HG02981 (cell line): ENCODE measurements around the gene TRIM40.

Experiments
- ATAC-seq: cut with Tn5 transposase; IDR thresholded peaks from one replicate; pipeline ENCODE4 v1.9.1; 2021; ENCODE audit warnings: mild to moderate bottlenecking, moderate library complexity; ENCODE audit not compliant: unreplicated experiment

The TRIM40 gene, protein sequence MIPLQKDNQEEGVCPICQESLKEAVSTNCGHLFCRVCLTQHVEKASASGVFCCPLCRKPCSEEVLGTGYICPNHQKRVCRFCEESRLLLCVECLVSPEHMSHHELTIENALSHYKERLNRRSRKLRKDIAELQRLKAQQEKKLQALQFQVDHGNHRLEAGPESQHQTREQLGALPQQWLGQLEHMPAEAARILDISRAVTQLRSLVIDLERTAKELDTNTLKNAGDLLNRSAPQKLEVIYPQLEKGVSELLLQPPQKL

DNA sequence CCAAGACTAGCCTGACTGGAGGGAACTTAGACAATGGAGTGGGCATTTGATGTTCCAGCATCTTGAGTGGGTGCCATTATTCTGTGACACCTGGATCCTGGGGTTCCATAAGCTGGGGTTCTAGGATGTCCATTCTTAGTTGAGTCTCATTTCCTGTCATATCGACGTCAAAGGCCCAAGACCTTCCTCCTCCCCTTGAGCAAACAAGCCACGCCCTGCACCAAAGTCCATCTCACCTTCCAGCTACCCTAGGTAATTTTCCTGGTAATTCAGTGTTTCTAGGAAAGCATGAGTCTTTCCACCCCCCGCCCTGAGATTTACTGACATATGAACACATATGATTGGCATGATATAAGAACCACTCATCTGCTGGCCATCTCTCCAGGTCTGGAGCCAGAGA, at the start of gene TRIM40:
Gene TRIM40, plus strand, starts transcription at position 384 of the 400 bp plus-strand sequence. CDS start 897 bp downstream, outside the sequence.
- no peak for ATAC-seq

DNA sequence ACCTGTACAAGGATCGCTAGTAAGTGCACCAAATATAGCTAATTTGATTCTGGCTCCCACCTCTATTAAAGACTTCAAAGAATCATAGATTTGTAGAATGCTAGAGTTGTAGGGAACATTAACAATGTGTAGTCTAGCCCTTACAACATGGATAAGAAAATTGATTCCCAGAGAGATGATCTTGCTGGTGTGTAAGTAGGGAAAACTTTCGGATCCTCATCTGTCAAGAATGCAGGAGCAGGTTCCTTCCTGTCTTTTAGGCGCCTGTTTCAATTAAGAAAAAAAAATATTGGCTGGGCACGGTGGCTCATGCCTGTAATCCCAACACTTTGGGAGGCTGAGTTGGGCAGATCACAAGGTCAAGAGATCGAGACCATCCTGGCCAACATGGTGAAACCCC, 48.1 kb upstream of the TRIM40 start:
- ATAC-seq = no peak

DNA sequence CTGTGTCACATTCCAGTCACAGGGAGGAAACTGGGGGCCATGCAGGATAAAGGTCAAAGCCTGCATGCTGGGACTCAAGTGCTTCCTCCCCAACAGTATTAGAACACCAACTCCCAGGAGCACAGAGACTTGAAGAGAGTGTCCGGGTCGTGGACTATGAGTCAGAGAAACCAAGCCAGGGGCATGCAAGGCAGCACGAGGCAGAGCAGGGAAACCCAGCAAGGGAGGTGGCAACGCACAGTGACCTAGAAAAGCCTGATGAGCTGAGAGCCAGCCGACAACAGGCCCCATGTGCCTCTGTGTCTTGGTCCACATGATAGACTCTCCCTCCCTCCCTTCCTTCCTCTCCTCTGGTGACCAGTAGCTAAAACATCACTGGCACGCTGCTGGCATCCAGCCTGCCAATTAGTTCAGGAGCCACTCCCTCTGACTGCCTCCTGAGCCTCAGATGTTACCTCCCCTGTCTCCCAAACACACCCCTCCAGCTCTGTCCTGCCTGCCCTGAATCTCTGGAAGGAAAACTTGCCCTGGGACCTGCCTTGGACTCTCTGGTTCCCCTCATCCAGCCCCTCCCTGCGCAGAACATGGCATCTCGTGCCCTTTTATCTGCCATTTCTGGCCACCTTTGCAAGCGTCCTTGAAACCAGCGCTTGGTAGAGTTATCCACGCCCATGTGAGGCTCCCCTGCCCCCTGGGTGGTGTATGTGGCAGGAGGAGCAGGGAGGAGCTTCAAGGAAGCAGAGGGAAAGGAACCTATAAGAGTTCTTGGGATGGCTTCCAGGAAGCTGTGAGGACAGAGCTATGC, 44.2 kb upstream of the TRIM40 start:
- no peak for ATAC-seq

DNA sequence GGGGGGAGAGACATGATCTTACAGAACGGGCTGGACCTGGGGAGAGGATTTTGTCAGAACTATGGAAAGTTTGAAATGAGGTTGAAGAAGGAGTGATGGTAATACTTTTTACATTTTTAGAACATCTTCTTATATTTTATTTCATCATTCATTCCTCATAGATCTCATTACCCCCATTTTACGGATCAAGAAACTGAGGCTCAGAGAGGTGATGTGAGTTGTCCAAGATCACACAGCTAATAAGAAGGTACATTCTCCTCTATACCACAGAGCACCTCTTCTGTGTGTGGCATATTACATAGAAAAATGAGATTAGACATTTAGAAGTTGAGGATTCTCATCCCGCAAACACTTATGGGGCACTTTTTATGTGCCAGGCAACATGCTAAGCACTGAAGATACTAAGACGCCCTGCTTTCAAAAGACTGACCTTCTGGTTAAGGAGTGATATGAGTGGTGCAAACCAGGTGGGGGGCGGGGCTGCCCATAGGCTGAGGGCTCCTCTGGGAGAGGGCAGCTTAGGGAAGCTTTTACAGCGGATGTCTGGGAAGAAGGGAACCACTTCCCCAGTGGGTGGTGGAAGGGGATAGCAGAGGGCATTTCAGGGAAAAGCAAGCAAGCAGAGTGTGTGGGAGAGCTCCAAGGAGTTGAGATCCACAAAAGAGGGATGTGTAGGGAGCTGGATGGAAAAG, 42.9 kb upstream of the TRIM40 start:
- ATAC-seq = no peak

DNA sequence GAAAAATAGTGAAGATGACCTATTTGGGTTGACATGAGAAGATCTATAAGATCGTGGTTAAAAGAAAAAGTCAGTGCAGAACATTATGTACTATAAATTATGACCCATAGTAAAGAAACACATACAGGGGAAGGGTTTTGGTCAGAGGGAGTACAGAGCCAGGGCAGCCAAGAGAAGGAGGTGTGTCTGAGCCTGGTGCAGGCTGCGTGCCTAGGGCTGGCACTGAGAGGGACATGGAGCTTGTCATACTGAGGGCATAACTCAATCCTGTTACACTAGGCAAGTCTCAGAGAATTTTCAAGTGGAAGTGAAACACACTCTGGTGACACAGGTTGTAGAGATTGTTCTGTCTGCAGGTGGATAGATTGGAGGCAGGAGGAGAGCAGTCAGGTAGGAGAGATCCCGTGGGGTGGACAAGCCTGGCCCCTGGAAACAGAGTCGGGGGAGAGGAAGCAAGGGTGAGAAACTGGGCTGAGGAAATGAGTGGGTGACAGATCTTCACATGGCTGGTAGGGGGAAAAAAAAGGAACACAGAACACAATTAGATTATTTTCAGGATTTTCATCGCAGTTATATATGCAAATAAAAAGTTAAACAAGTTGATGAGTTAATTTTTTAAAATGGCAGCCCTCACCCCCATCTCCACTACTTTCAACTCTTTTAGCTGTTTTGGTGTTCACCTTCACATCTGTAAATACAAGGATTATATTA, 41.8 kb upstream of the TRIM40 start:
- no peak for ATAC-seq

DNA sequence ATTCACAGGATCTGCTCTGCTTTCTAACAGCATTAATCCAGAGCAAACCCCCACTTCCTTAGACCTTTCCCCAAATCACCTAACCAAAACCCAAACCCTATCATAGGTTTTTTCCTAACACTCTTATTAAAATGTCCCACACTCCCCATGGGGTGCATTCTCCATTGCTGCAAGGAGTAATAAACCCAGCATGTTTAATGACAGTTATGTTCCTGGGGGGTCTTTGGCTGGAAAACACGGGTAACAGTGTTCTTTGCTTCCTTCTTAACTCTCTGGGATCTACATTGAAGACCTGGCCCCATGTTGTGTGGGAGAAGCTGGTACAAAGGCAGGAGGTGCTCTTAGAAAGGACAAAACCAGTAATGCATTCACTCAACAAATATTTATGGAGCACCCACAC, 39.1 kb upstream of the TRIM40 start:
- no peak for ATAC-seq

DNA sequence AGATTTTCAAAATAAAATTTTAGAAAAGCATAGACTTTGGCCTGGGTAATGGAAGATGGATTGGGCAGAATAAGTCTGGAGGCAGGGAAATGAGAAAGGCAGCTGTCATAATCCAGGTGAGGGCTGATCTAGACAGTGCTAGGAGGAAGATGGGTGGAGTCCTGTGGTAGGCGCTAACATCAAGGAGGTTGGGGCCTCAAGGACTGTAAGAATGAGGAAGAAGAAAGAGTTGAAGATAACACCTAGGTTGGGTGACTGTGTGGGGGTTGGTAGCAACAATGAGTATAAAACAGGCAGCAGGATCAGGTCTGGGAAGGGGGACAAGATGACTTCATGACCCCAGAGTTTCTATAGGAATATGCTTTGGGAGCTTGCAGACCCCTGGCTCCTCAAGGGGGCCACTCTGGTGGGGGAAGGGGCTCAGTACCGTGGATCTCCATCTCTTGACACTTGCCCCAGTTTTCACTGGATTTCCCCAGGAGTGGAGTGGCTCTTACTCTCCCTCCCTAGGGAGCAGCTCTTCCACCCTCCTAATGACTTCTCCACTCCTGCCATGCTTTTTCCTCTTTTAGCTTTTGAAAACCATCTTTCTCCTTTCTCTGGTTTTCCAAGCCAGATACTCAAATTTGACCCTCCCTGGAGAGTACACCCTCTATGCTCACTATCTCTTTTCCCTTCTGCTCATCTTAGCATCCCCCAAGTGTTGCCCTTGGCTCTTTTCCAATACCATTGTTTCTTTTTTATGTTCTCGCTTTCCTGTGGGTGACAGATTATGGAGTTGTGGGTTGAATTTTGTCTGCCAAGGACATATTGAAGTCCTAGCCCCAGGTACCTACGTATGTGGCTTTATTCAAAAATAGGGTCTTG, 37.8 kb upstream of the TRIM40 start:
- ATAC-seq = no peak

DNA sequence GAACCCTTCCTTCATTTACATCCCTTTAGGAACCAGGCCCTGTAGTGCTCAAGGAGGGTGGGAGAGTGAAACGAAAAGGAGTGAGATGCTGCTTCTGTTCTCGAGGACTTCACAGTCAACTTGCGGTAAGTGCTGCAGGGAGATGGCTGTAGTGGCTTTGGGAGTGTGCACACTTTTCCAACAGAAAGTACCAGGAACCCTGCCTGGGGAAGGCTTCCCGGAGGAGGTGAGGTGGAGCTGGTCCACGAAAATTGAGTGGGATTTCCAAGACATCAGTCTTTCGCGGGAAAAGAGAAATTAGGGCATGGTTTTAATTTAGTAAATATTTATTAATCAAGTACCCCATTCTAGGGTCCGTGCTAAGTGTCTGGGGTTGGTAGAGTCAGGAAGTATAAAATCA, 35.8 kb upstream of the TRIM40 start:
- ATAC-seq = no peak

DNA sequence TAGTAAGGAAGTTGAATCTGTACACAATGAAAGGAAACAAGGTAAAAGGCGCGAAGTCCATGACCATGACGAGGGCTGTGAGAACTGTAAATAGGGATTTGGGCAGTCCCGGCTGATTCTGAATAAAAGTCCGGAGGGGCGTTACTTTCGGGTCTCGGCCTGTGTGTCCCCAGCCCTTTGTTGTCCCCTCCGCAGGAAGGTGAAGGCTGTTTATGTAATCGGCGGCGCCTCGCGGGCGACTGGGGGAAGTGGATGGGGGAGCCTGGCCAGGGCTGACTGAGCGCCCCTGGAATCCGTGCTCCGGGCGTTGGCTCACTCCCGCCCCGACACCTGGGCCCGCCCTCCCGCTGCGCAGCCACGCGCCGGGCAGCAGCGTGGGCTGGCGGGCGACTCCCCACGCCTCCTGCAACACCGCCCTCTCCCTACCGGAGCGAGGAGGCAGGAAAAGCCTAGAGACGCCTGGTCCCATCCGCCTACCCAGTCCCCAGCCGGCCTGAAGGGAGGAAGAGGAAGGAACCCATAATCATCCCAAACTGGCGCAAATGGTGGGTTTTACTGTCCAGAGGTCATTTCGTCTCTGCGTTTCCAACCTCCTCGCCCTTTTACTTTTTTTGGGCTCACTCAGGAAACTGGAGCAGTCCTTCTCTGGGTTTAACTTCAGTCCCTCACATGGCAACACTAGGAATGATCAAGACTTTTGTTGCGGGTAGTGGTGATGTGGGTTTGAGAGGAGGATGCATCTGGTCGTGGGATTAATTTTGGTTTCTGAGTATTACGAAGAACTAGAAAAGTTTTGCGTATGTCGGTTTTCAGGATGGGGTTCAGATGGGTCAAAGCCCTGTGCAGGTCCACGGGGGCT, 35.1 kb upstream of the TRIM40 start:
- ATAC-seq = no peak

DNA sequence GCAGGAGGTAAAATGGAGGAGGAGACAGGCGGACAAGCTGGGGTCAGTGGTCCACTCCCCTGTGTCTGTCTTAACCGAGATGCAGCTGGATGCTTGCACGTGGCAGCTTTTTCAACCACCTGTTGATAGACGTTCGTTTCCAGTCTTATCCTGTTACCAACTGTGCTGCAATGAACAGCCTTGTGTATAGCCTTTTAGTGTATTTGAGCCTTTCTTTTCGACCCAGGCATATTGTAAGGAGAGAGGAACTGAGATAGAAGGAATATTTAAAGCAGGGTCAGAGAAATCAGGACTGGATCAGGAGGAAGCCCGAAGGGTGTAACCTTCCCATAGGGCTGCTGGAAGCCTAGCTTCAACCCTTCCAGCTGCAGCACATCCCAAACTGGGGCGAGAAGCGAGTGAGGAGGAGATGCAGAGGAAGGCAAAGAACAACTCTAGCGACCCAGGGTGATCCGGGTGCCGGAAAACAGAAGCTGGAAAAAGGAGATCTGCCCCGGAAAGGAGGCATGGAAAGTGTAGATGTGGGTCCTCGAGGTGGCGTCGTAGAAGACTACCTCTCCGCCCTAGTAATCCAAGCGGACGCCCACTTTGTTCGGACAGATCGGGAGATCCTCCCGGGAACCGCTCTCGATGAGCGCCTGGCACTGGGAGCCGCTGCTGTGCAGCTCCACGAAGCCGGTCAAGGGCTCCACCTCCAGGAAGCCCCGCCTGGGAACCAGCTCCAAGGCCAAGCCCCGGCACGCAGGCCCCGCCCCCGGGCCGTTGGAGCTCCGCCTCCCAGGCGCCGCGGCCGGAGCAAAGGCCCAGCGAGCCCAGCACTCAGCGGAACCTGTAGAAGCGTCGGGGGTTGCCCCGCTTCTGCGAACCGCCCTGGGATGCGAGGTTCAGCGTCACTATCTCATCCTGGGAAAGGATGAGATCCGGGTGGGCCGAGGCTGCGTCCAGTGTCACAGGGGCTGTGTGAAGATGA, 34.2 kb upstream of the TRIM40 start:
- peak; percentile 71 for ATAC-seq

DNA sequence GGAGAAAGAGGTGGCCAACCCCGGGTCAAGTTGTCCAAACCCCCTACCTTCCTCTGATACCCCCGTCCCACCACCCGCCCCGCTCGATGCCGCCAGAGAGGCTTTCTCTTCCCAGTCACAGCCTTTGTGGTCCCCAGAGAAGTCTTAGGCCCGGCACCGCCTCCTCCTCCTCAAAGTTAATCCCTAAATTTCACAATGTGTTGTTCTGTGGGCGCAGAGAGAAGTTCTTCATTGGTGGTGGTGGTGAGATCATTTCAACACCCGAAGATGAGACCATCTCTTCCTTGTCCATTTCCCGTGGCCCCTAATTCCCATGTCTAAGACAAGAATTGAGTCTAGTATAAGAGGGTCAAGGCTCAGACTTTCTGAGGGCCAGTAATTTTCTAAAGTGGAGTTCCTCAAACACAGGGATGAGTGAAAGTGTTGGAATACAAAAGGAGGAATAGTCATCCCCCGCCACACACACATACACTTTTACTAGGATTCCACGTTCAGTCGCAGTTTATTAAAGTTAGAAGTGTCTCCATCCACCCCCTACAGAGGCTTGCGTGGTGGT, 33.4 kb upstream of the TRIM40 start:
- ATAC-seq = no peak

DNA sequence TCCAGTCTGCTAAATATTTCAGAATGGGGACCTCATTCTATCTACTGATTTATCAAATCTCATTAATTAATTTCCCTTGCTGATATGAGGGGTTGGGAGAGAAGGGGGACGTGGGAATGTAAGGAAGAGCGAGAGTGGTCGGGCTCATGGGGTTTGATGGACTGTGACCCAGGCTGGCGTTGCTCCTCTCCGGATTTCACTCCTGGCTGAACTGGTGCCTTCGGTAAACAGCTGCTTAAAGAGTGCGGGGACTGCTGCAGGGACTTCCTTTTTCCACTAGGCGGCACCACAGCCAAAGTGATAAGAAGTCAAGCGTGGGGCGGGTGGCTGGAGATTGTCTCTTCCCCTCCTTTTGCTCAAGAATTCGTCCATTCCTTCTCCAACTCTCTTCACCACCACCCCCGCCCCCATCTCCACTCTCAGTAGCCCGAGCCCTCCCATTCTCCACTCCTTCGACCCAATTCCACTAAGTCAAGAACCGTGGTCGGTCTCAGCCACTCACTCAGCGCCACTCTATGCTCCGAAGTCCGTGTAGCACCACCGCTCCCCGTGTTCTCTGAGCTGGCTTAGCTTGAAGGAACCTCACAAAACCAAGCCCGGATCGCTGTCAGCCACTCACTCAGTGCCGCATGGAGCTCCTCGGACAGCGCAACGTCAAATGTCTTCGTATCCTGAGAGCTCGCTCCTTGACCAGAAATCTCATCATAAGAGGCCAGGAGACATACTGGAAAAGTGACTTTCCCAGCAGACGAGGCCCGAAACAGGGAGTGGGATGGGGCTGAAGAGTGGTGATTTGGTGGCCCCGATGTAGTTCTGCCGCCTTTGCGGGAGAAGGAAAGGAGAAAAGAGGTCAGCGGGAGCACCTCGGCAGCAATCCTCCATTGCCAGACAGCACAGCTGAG, 32.7 kb upstream of the TRIM40 start:
- no peak for ATAC-seq

DNA sequence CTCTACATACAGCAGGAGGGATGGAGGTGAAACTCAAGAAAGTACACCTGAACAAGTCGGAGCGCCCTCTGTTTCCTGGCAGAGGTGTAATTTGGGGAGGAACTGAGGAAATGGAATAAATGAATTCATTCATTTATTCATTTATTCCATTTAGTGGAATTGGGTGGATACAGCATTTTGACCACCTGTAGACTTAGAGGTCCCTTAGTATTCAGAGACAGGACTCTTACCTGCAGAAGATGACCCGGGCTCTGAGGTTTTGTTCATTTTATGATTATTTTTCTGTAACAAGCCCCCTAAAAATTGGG, 32.1 kb upstream of the TRIM40 start:
- ATAC-seq = no peak

DNA sequence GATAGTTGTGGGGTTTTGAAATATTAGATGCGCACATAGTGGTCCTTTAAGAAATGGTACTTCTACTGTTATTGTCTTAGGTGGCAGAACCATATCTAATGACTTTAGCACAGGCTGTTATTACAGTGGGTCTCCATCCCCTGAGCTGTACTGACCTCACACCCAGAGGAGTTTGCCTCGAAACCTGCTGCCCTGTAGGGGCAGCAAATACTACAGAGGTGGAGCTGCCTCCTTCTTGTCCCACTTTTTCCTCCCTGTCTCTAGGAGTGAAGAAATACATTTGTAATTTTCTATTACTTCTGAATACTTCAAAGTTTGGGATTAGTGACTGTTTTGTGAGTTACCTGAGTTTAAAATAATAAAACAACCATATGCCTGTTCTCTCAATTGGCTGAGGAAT, 31.3 kb upstream of the TRIM40 start:
- ATAC-seq = no peak

DNA sequence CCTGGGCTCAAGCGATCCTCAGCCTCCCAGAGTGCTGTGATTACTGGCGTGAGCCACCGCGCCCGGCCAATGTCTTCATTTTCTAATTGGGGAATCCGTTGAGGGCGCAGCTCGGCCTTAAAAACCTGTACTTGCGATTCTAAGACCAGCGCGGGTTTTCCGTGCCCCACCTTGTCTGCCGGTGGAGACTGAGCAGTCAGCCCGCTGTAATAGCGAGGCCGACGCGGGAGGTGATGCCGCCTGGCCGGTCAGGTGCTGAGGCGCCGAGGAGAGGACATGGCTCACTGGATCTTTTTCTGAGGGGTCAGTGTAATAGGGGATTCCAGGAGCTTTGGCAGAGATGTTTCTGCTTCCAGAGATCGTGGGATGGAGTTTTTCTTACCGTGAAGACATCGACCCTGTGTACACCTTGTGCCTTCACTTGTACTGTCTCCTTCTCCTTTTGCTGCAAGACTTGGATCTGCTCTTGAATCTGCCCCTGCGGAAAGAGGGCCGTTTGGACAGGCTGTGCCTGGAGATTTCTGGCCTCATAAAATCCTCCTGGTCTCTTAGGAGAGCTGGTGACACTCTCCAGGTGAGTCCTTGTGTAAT, 24.6 kb upstream of the TRIM40 start:
- ATAC-seq = no peak

DNA sequence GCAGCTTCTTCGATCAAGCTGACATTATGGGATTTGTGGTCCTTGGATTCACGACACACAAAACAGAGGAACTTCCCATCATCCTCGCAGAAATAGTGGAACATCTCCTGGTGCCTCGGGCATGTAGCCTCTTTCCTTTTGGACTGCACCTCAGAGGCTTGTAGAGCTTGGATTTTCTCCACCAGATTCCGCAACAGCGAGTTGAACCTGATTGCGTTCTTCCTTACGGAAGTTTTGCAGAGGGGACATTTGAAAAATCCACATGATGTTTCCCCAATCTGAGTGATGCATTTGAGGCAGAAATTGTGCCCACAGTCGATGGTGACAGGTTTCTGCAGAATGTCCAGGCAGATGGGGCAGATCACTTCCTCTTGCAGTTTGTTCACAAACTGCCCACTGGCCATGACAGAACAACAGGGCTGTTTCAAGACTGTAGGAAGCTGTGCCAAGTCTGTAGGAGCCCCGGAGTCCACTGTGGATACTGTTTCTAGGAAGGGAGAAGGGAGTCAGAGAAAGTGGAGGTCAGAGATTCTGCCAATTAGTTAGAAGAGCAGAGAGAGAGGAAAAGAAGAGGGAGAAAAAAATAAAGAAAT, 23.4 kb upstream of the TRIM40 start:
- no peak for ATAC-seq
